C1 segment of cervical spinal cord (tissue), 14 donors: ENCODE data around the gene MDFI.

Experiments used
- DNase-seq, 14 donors: peaks; one replicate each; lab custom pipeline; 2025; lab: John Stamatoyannopoulos, UW

Gene MDFI

DNA sequence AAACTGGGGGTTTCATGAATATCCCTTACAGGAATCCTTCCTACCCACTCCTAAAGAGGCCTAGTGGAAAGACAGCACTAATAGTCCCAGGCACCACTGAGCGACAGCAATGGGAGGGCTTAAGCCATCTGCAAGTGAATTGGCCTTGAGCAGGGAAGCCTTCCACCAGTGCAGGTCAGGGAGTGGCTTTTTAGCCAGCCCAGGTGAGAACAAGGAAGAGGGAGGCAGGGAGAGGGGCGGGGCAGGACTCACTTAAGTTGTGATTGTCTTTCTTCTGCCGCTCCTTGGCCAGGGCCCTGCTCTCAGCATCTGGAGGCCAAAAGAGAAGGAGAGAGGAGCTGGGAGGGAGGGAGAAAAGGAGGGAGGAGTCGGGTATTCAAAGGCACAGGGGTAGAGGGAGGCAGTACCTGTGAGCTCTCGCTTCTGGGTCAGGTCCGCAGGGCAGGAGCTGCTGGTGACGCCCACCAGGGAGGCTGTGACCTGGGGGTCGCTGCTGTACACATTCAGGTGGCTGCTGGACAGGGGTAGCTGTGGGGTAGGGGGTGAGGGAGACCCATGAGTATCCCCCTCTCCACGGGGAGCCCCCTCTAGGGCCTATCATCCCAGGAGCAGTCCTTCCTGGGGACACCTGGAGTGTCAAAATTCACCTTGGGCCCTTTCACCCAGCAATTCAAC lies 49.4 kb downstream of the MDFI start:
- DNase-seq: no peak

DNA sequence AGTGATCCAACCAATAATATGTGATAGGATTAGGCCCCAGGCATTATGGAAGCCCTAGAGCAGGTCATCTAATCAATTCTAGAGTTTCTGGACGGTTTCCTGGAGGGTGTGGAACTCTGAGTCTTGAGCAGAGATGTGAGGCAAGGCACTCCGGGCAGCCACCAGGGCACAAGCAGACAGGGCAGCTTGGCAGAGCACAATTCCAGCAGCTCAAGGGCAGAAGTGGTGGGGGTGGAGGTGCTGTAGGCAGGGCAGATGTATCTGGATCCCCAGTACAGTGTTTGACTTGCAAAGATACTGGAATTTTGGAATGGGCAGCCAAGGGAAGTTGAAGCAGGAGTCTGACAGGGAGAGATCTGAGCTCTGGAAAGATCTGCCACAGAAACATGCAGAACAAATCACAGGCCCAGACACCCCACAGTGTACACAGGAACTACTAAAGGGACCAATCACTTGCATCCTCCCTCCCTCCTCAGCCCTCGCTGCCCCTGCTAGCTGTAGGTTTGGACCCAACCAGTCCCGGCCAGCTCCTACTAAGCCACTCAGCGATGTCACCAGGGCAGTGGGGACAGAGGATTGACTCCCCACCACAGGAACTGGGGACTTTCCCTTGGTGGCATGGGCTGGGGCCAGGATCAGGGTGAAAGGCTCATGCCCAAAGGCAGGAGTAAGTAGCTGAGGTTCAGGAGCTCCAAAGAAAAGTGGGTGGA lies 50.1 kb downstream of the MDFI start:
- no peak for DNase-seq

DNA sequence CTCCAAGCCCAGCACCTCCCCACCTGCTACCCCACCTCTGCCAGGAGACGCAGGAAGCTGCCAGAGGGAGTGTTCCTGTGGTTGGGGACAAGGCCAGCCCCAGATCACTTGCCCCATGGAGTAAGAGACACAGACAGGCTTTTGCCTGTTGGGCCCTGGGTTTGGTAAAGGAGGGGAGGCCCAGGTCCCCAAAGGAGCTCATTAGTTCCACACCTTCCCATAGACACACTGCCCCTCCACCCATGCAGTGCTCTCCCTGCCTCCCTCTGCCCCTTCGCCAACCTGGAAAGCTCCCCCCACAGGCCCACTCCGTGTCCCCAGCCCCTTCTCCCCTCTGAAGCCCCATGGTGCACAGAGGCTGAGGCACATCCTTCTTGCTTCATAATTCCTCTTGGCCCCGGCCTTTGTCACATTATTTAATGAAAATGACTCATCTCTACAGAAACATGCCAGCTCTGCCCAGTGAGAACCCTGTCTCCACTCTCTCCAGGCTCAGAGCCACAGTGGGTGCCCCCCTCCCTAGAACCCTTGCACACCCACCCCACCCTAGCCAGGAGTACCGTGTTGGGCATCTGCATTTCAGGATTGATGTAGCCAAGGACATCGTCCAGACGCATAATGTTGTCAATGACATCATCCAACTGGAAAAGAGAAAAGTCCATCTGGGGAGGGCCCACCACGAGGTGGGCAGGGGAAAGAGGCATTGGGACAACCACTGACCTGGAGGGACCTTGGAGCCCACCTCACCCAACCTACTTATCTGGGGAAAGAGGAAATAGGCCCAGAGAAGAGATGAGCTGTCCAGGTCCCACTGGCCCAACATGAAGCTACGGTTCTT lies 51.1 kb downstream of the MDFI start:
- DNase-seq: peak in 1 of 14 donors; percentile 35

DNA sequence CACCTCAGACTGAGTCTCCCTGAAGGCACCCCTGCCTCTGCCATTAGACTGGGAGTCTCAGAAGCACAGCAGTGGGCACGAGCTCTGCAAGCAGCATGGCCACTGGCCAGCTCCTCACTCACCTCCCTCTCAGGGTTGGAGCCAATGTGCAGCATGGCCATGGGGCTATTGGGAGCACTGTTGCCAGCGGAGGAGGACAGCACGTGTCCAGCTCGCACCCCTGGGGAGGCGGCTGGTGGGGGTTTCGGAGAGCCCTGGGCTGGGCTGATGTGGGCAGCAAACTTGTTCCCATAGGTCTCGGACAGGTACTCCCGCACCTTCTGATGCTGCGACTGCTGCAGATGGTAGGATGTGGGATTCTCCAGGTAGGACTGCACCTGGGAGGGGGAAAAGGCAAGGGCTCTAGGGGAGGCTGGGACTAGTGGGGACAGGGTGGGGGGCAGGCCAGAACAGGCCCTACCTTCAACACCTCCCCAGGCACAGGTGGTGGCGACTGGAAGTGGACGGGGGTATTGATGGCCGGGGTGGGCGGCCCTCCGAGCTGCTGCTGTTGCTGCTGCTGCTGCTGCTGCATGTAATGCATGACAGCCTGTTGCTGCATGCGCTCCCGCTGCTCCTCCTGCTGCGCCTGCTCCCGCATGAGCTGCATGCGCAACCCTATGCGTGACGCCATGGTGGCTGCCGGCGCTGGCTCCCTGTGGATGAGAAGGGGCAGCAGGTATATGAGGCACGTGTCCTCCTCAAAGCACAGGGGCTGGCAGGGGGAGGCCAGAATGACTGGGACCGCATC lies 52.5 kb downstream of the MDFI start:
- no peak for DNase-seq

DNA sequence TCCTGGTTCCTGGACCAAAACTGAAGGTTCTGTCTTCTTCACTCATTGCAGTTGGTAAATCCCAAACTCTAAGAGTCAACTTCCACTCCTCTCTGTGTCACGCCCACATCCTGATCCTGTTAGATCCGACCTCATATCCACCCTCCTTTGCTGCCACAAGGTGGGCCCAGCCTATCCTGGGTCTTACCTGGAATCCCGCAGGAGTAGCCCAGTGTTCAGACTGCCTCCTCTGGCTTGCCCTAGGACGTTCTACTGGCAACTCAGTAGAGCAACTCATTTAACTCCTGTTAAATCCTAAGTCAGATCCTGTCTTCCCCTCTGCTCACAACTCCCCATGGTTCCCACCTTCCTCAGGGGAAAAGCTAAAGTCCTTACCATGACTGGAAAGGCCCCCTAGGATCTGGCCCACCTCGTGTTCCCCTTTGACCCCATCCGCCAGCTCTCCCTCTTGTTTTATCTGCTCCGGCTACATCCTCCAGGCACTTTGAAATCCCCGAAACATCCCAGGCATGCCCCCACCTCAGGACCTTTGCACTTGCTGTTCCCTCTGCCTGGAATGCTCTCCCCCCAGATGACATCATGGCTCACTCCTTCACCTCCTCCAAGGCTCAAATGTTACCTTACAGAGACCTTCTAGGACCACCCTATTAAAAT lies 53.3 kb downstream of the MDFI start:
- DNase-seq: no peak

DNA sequence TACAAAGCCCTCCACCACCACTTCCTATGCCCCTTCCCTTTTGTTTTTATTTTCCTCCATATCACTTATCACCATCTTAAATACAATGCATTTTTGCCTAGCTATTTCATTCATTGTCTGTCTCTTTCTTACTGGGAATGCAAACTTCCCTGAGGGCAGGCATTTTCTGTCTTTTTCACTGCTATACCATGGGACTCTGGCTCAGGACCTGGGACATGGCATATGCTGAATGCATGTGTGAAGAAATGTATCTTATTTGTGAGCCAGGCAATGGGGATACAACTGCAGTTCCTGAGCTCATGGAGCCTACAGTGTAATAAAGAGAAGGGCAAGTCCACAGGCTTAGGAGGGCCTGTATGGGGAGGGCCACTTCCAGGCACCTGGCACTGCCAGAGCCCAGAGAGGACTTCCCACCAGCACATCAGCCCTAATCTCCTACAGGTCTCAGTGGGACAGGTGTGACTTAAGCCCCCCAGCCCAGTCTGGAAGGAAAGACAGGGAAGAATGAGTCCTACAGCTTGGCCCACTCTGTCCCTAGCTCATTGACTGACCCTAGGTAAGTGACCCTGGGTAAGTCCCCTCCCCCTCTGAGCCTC lies 53.9 kb downstream of the MDFI start:
- DNase-seq: no peak

DNA sequence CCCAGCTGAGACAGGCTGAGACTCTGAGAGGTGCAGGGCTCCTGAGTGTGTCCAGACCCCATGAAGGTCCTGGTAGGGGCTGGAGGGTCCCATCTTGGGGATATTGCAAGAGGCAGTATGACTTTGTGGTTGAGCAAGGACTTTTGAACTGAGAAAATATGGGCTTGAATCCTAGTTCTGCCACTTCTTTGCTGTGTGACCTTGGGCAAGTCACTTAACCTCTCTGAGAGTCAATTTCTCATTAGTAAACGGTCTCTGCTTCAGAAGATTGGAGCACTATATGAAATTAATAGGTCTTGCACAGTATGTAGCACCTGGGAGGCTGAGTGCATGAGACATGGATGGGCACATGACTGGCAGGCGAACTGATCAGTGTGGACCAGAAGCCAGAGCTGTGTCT lies 54.5 kb downstream of the MDFI start:
- DNase-seq: no peak

DNA sequence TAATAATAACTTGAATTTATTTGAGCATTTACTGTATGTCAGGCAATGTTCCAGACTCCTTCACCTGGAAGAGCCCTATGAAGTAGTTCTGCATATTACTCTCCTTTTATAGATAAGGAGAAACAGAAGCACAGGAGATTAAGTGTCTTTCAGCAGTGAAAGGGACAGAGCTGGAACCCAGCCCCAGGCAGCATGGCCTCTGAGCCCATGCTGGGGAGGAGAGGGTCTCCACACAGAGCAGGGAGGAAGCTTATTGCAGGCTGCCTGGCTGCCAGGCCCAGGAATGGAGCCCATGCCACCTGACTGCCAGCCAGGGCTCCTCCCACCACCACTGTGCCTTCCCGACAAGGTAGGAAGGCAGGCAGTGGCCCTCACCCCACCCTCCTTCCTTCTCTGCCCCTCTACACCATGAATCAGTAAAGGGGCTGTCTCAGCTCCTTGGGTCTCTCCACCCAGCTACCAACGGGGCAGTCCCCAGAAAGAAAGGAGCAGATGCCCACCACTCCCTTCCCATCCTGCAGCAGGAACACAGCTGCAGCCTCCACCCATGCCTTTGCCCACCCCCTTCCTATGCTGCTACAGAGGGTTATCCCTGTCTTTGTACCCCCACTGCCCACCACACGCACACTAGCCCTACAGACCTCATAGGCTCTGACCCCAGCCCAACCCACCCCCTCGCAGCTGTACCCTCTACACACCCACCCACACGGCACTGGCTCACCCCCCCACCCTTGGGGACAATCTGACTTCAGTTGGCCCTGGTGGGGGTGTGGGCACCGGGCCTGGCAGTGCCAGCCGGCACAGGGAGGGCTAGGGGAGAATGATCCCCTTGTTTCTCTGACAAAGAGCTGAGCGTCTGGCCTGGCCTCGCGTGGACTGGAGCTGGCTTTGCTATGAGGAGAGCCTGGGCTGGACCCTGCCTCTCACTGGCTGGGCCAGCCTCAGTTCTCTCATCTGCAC lies 55.3 kb downstream of the MDFI start:
- peak in 12 of 14 donors; percentile 26 to 94 (median 84) for DNase-seq

DNA sequence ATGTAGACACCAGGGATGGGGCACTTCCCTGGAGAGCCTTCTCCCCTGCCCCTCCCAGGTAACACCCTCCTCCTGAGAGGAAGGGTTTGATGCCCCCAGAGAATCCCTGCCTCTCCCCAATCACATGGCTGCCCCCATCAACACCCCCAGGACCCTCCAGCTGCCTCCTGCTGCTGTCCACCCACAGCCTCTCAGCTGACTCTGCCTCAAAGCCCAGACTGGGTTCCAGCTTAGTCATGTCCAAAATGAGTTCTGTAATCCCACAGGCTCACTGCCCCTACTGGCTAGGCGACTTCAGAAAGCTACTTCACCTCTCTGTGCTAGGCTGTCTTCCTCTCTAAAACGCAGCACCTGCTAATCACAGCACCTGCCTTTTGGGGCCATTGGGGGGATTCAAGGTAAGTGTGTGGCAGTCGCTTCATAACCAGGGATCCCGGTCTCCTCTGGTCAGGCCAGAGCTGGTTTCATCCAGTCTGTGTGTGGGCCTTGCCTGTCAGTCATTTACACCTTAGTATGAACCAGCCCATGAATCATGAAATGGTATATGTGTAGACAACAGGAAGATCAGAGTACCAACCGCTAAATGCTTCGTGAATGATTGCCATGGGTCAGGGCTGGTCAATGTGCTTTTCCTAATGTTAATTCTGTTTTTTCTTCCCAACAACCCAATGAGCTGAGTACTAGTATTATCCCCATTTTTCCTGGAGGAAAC lies 56.7 kb downstream of the MDFI start:
- peak in 1 of 14 donors; percentile 52 for DNase-seq

DNA sequence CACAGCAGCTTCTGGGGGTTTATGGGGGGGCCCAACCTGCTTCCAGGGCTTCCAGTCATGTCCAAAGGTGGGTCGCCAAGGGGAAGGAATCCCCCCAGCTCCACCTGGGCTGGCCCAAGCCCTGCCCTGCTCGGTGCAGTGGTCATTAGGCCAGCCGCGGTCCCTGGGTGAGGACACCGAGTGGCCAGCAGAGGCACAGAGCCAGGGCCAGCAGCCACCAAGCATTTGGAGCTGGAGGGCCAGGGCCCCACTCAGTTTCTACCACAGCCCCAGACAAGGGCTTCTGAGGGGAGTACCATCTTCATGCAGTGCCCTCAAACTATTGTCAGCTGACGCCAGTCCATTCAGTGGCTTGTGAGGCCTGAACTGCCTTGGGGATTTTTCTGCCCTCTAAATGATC lies 57.6 kb downstream of the MDFI start:
- DNase-seq: peak in 3 of 14 donors; percentile 20 to 47 (median 41)

DNA sequence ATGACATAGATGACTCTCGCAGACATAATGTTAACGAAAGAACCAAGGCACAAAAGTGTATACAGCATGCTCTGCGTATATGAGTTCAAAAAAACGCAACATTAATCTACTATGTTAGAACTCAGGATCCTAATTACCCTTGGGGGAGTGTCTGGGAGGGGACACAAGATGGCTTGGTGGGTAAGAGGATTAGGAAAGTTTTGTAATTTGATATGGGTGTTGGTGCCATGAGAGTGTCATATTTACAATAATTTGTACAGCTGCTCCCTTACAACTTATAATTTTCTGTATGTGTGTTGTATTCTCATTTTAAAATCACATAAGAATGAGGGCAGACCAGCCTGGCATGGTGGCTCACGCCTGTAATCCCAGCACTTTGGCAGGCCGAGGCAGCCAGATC lies 58.5 kb downstream of the MDFI start:
- no peak for DNase-seq

DNA sequence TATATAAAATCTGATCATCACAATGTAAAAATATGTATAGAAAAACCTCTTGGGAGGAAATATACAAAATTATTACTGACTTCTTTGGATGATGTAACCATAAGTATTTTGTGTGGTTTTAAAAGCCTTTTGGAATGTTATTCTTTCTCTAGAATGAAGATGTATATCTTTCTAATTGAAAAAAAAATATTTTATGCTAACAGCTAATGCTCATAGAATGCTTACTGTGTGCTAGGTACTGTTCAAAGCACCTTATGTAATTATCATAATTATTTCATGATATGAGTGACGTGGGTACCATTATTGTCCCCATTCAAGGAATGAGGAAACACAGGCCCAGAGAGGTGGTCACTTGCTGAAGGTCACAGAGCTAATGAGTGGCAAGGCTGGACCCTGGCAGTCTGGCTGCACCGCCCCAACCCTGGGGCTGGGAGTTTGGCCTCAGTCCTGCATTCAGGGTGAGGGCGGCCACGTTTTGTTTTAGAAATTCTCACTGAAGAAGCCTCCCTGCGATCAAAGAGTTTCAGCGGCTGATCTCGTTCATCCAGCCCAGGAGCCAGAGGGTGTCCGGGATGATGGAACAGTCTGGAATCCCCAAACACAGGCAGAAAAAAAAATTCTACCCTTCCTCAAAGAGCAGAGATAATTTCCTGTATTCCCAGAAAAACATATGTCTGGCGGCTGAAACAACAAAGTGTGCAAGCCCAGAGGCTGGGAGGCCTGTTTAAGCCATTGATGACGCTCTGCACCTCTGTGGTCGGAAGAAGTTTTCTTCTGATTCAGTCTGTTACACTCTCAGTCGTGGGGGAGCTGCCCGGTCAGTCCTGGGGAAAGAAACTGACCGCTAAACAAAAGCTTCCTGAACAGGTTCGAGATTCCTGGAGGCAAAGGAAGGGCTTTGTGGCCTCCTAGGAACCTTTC lies 59.9 kb downstream of the MDFI start:
- peak in 2 of 14 donors; percentile 13 to 45 for DNase-seq

DNA sequence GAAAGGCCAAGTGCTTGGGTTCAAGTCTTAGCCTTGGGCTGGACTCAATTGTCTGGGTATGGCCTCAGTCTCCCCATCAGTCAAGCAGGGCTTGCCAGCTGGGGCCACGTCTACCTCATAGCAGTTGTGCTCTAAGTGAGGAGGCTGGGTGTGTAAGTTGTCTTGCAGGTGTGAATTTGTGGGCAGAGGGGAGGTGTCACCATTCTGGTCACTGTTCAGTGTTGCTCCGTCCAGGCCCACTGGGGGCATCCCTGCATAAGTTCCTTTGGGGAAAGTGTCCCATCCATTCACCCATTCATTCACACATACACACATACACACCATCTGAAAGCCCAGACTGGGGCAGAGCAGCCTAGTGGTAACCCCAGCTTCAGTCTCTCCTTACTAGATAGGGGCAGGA lies 60.8 kb downstream of the MDFI start:
- DNase-seq: no peak

DNA sequence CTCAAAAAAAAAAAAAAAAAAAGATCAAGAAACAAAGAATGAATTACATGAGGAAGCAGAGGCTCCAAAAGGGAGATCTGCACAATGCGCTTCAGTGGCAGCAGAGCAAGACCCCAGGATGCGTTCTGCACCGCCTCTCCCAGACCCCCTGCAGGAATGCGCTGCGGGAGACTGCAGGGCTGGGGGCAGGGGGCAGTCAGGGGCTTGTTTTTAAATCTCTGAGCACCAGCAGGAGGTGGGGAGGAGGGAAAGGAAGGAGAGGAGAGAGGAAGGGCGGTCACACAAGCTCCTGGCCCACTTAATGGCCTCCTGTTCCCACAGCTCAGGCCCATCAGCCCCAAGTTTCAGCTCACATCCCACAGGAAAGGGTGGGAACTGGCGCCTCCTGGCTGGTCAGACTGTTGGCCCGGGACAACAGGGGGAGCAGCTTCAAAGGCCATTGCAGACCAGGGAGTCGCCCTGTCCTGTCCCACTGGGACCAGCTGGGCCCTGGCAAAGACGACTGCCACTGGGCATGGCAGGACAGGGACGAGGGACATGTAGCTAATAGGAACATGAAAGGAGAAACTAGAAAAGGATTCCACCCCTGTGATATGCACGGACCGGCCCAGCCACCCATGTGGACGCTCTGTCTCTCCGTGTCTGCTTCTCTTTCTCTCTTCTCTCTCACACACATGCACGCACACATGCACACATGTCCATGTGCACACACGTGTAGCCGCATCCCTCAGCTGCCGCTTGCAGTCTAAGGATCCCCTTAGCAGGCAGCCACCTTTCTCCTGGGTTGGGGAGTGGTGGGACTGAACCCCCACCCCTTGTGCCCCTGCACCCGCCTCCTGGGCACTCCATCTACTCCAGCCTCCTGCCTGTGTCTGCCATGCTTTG lies 62.4 kb downstream of the MDFI start:
- peak in 4 of 14 donors; percentile 21 to 57 (median 38) for DNase-seq

DNA sequence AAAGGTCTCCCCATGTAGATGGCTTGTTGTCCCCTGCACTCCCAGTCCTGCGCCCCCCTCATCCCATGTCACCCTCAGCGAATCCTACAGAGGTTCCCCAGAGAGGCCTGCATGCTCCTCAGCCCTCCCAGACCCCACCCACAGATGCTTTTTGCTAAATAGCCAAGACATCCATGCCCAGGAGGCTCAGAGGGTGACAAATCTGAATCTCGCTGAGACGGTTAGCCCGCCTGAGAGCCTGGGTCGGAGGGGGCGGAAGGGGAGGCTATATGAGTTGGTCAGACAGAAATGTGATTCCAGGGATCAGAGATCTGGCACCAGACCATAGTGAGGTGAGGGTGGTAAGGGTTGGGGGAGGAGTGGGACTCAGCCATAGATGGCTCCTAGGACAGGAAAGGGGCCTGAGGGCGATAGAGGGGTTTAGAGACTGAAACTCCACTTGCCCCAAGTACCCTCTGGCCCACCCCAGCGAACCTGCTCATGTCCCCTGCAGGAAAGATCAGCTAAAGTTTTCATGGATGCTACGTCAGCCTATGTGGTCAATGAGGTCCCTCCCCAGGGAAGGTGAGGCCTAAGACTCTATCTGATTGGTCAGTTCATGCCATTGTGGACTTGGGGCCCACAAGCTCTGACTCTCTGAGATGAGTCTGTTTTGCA lies 63.9 kb downstream of the MDFI start:
- no peak for DNase-seq
